SK-N-MC (cell line): ENCODE measurements around the gene DTNBP1.

Experiments
- DNase-seq: peaks from one replicate; pipeline ENCODE4 v3.0.0-alpha.2; 2011; ENCODE audit warnings: low read depth, low spot score
- H3K27ac ChIP-seq: fragments of 200-600 bp; sonication (generic); 2 replicates; pipeline ENCODE4 v1.5.1; 2016; ENCODE audit warnings: mixed run types
- H3K36me3 ChIP-seq: fragments of 200-600 bp; sonication (generic); 2 replicates; pipeline ENCODE4 v1.6.1; 2017; ENCODE audit warnings: antibody characterized with exemption, low read length, mixed read lengths; ENCODE audit not compliant: insufficient read depth
- H3K4me3 ChIP-seq: fragments of 200-600 bp; sonication (generic); 2 replicates; pipeline ENCODE4 v1.5.1; 2016
- H3K9ac ChIP-seq: fragments of 200-600 bp; sonication (generic); 2 replicates; pipeline ENCODE4 v1.8.0; 2017; ENCODE audit warnings: mixed run types, mixed read lengths; ENCODE audit not compliant: insufficient read length
- H3K9me3 ChIP-seq: fragments of 200-600 bp; sonication (generic); 2 replicates; pipeline ENCODE4 v1.6.1; 2017; ENCODE audit warnings: low read depth, mild to moderate bottlenecking, antibody characterized with exemption, low read length, moderate library complexity, mixed read lengths
- EZH2 ChIP-seq: fragments of 200-600 bp; sonication (generic); IDR thresholded peaks from one replicate; pipeline ENCODE4 v1.6.1; 2017; ENCODE audit warnings: antibody characterized with exemption
- FOXP2 ChIP-seq: optimal IDR thresholded peaks from 2 replicates; pipeline ENCODE3; 2011; ENCODE audit warnings: mild to moderate bottlenecking, moderate library complexity; ENCODE audit not compliant: insufficient read depth; ENCODE audit errors: extremely low read length, control extremely low read depth
- POLR2AphosphoS5 ChIP-seq: IDR thresholded peaks from 2 replicates; pipeline ENCODE4 v1.6.1; 2012; ENCODE audit warnings: mild to moderate bottlenecking, low read depth, low read length, borderline replicate concordance

Gene DTNBP1

DNA sequence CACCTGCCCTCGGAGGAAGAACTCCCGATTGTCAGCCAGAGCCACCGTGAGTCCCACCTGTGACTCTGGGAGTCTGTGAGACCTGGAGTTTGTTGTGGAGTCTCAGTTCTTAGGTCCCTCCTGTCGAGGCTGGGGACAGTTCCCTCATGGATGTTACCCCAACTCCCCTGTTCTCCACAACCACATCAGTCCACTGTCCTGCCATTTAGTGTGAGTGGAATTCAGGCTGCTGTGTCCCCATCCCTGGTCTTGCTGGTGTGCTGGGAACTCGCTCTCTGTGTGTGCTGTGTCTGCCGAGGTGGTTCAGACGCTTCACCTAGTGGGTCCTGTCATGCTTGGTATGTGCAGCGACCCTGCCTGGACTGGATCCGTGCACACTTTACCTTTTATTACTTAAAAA is 163.2 kb downstream of the DTNBP1 start:
- Histone ChIP-seq H3K9ac (no peak overlapping the region), H3K36me3 (peaks cover 80% of the 10 kb centered on the region), H3K9me3 (no peaks in the 10 kb centered on the region), H3K27ac (no peak overlapping the region), H3K4me3 (no peak overlapping the region)
- DNase-seq = no peak
- TF ChIP-seq EZH2 (no peak), POLR2AphosphoS5 (no peak), FOXP2 (no peak)

DNA sequence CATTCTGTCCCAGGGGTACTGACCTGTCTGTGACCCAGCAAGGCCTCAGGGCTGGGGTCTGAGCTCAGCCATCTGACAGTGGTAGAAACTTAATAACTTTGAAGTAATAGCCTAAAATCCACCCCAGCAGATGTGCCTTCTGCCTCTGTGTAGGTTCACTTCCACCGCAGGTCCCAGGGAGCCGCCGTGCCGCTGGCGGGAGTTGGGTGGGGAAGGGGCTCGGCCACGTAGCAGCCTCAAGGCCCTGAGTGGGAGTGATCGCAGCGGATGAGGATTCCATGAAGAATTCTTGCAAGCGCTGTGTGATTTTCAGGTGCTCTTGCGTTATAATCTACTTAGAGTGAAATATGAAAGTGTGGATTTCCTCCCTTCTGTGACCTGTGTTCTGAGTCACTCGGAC is 163.7 kb downstream of the DTNBP1 start:
- Histone ChIP-seq H3K27ac (no peak overlapping the region), H3K4me3 (no peak overlapping the region), H3K36me3 (peaks cover 80% of the 10 kb centered on the region), H3K9me3 (no peaks in the 10 kb centered on the region), H3K9ac (no peak overlapping the region)
- TF ChIP-seq FOXP2 = no peak
- no peak for TF ChIP-seq POLR2AphosphoS5
- TF ChIP-seq EZH2 = no peak
- DNase-seq = no peak

DNA sequence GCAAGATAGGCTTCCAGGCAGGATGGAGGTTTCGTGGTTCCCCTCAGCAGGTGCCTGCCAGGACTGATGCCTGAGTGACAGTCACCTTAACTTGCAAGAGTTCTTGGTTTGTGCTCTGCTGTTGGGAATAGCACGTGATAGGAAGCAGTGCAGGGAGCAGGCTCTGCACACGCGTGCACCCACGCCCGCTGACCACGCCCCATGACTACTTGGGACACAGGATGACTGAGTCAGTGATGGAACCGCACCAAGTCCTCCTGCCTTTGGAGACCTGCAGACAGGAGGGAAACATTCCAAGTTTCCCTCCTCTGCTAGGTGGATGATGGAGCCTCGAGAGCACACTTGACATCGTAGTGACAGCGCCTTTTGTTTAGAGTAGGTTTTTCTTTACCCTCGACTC is 164.2 kb downstream of the DTNBP1 start:
- no peak overlapping the region for H3K27ac ChIP-seq
- no peak for DNase-seq
- H3K36me3 ChIP-seq = peaks cover 78% of the 10 kb centered on the region

DNA sequence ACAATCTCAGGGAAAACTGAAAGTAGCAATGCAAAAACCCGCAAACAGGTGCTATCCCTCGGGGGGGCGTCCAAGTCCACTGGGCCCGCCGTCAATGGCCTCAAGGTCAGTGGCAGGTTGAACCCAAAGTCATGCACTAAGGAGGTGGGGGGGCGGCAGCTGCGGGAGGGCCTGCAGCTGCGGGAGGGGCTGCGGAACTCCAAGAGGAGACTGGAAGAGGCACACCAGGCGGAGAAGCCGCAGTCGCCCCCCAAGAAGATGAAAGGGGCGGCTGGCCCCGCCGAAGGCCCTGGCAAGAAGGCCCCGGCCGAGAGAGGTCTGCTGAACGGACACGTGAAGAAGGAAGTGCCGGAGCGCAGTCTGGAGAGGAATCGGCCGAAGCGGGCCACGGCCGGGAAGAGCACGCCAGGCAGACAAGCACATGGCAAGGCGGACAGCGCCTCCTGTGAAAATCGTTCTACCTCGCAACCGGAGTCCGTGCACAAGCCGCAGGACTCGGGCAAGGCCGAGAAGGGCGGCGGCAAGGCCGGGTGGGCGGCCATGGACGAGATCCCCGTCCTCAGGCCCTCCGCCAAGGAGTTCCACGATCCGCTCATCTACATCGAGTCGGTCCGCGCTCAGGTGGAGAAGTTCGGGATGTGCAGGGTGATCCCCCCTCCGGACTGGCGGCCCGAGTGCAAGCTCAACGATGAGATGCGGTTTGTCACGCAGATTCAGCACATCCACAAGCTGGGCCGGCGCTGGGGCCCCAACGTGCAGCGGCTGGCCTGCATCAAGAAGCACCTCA is 166.3 kb downstream of the DTNBP1 start:
- no peaks in the 10 kb centered on the region for H3K9me3 ChIP-seq
- TF ChIP-seq POLR2AphosphoS5 = no peak
- no peak for TF ChIP-seq FOXP2
- TF ChIP-seq EZH2 = no peak
- no peak overlapping the region for H3K9ac ChIP-seq
- no peak for DNase-seq
- H3K27ac ChIP-seq = no peak overlapping the region
- H3K36me3 ChIP-seq = peaks cover 61% of the 10 kb centered on the region
- no peak overlapping the region for H3K4me3 ChIP-seq

More for the DNA sequence above, 164.2 kb downstream of the DTNBP1 start:
- H3K4me3 ChIP-seq = no peak overlapping the region
- no peak overlapping the region for H3K9ac ChIP-seq
- TF ChIP-seq POLR2AphosphoS5 (no peak), FOXP2 (no peak), EZH2 (no peak)
- H3K9me3 ChIP-seq = no peaks in the 10 kb centered on the region

DNA sequence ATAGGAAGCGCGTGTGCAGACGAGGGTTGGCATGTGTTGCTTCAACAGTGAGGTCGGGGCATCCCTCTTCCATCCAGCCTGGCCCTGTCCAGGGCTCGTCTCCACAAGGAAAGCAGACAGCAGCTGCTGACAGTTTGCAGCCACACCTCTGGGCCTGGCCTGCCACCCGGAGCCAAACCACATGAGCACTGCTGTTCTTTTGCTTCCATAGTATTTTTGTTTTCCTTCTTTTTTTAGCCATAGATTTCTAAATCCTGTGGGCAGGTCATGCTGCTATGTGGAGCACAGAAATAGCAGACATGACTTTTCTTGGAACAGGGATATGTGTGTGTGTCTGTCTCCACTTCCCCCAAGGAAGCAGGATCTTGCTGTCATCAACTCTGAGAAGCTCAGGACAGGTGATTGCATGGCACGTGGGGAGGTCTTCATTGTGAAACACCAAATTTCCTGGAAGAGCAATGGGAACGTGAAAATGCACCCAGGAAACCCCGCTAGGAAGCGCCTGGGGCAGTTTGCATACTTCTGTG is 167.4 kb downstream of the DTNBP1 start:
- H3K4me3 ChIP-seq = no peak overlapping the region
- H3K36me3 ChIP-seq = peaks cover 50% of the 10 kb centered on the region
- H3K27ac ChIP-seq = no peak overlapping the region
- TF ChIP-seq EZH2 (no peak), FOXP2 (no peak), POLR2AphosphoS5 (no peak)
- no peaks in the 10 kb centered on the region for H3K9me3 ChIP-seq
- no peak overlapping the region for H3K9ac ChIP-seq
- no peak for DNase-seq

DNA sequence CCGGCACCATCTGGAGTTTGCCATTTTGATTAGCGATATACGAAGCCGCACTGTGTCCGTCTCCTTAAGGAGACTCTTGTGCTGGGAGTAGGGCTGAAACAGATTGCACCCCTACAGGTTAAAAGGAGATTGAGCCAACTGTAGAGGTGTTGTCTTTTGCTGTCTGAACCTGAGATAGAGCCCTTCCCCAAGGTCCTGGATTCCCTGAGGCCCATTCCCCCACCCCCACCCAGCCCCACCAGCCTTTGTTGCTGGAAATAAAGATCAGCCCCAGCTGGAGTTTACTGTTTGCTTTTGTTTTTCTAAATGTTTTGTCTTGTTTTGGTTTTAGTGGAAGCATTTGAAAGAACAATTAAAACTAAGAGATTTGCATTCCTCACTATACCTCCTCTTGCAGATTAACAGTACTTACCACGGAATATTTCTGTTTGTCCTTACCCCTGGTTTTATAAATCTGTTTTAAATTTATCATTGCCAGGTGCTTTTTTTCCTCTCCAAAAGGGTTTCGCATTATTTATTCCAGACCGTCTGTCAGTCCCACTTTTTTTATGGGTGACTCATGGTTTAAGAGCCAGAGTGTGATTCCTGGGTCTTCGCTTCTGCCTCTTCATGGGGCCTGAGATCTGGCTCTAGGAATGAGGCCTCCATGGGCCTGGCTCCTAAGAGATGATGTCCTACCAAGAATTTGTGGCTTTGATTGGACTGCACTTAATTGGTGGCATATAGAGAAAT is 169.2 kb downstream of the DTNBP1 start:
- Histone ChIP-seq H3K4me3 (peak overlapping the region; percentile 14; the same call in 1 of the 2 replicates), H3K27ac (peak overlapping the region; percentile 93), H3K9me3 (no peaks in the 10 kb centered on the region), H3K36me3 (peaks cover 50% of the 10 kb centered on the region), H3K9ac (peak overlapping the region; percentile 46)
- TF ChIP-seq EZH2 (no peak), FOXP2 (no peak), POLR2AphosphoS5 (no peak)
- DNase-seq = no peak

DNA sequence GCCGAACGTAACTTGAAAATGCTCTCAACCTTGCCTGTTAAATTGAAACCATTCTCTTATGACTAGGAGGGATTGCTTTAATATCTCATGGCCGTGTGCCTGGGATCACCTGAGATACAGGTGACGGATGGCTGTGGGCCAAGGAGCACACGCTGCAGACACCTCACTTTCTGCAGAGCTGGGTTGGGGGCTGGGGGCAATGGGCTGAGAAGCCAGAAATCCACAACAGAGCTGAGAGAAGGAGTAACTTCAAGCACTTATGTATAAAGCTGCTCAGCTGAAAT is 170.9 kb downstream of the DTNBP1 start:
- Histone ChIP-seq H3K36me3 (peaks cover 51% of the 10 kb centered on the region), H3K9me3 (no peaks in the 10 kb centered on the region), H3K4me3 (peak overlapping the region; percentile 52; the same call in 1 of the 2 replicates), H3K27ac (peak overlapping the region; percentile 93), H3K9ac (peak overlapping the region; percentile 56)
- no peak for TF ChIP-seq EZH2
- TF ChIP-seq POLR2AphosphoS5 = no peak
- no peak for TF ChIP-seq FOXP2
- no peak for DNase-seq

DNA sequence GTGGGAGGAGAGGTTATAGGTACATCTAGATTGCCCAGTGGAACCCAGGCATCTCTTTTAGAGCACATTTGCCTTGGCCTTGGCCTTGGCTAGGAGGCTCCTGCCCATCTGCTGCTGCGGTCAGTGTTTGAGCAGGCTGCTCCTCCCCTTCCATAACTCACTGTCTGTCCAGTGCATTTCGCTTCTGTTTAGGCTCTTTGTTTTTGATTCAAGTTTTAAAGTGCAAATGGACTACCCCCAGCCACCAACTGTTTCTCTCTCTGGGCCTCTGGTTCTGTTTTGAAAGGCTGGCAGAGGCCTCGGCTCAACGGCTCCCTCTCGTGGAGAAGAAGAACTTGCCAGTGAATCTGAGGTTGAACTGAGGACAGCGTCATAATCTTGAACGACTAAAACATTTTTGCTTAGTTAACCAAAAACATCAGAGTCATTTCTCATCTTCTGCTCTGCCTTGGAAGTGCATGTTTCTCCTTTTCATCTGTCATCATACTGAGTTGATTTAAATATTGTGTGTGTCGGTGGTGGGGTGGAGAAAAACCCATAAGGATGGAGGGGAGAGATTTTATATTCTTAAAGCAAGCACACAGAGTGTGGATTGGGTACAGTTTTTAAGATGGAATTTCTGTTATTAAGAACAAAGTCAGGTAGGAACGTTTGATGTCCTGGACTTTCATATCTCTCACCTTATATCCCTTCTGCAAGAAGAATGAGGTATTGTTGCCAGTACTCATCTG is 171.4 kb downstream of the DTNBP1 start:
- Histone ChIP-seq H3K36me3 (peaks cover 49% of the 10 kb centered on the region), H3K9me3 (no peaks in the 10 kb centered on the region), H3K9ac (peak overlapping the region; percentile 77), H3K4me3 (peak overlapping the region; percentile 52), H3K27ac (peak overlapping the region; percentile 93)
- TF ChIP-seq EZH2 = no peak
- peak; percentile 35; the same call in 1 of the 2 replicates for TF ChIP-seq POLR2AphosphoS5
- peak; percentile 89 for DNase-seq
